ENCODE measurements around the gene PPTC7. TPM values are rescaled to one million over a fixed set of nuclear protein-coding genes. Genes with fewer than 3 reads are reported as not detected.
A peak's percentile ranks its signal among the peaks of the same experiment; 100 is the strongest.

Gene PPTC7
- total and polyA plus RNA-seq, 10 of the 15 experiments (the other 5 are each of a cell fraction or from before 2014, with no cell fraction given): 4.0 to 69.6 (median 12.3) TPM

GRCh38 chr12:110543965-110544364, 39.2 kb downstream of the PPTC7 start:
- ChIA-PET SMC1A (ENCODE audit: uncharacterized antibody, unreplicated experiment) (interaction anchor here (0.8 to 18.4 kb wide), 24 partner anchors 9 to 283 kb away, joined by 3 to 308 read pairs (median 6); partner anchors contain the start of genes ARPC3 and GPN3), CTCF (interaction anchor here (0.8 to 3.2 kb wide), 17 partner anchors 9 to 87 kb away, joined by 3 to 28 read pairs (median 6); partner anchors contain the start of genes FAM216A and GPN3), RAD21 (ENCODE audit: unreplicated experiment) (interaction anchor here (0.9 to 4.6 kb wide), 18 partner anchors 8 to 94 kb away, joined by 3 to 109 read pairs (median 8); partner anchors contain the start of genes ARPC3 and GPN3), POLR2A (interaction anchor here (0.7 to 4.7 kb wide), 15 partner anchors 11 to 150 kb away, joined by 3 to 55 read pairs (median 4); partner anchors contain the start of gene FAM216A)
- Histone ChIP-seq H3K36me3 (ENCODE audit: control insufficient read depth in 2 of 2, insufficient read depth in 2 of 2, low read length in 1 of 2) (peaks cover 3 to 40% of the 10 kb centered on the region in 2 experiments), H4K20me1 (ENCODE audit: control insufficient read depth, insufficient read depth) (peaks cover 4% of the 10 kb centered on the region), H3K9ac (ENCODE audit: control insufficient read depth, insufficient read depth, low read length) (peak overlapping the region; percentile 65; the same call in 1 of the 2 replicates), H3K27ac (ENCODE audit: control insufficient read depth, insufficient read depth) (peak overlapping the region; percentile 94), H3K27me3 (replicated peaks in 1 of 2; ENCODE audit: control insufficient read depth in 2 of 2, insufficient read depth in 2 of 2, low read length in 1 of 2) (no peaks in the 10 kb centered on the region), H3K4me1 (ENCODE audit: control insufficient read depth, insufficient read depth, low read length) (peaks cover 33% of the 10 kb centered on the region), H2AFZ (ENCODE audit: control insufficient read depth, low read depth, low read length) (no peak overlapping the region), H3K4me3 (no peak overlapping the region), H3K9me3 (replicated peaks; ENCODE audit: control insufficient read depth, insufficient read depth, low read length) (no peaks in the 10 kb centered on the region), H3K79me2 (ENCODE audit: control insufficient read depth, insufficient read depth, low read length) (peaks cover 69% of the 10 kb centered on the region), H3K4me2 (ENCODE audit: control insufficient read depth, insufficient read depth) (peak overlapping the region; percentile 75)
- no peak for DNase-seq (ENCODE audit: low read depth, low spot score)
- BruUV-seq (replicated peaks): TSS peak; percentile 17
- in situ Hi-C loops (cut with MboI): no loop called here
- 79% methylated on average over 4 of the region's 4 CpGs for WGBS (ENCODE audit: insufficient coverage, insufficient replicate concordance, low lambda C conversion rate, missing lambda C conversion rate)
- FAIRE-seq: no peak
- no peak for ATAC-seq
- no peak for TF ChIP-seq MLLT1 (IDR thresholded peaks at IDR 0.05)
- TF ChIP-seq HDAC2 (IDR thresholded peaks at IDR 0.05): no peak
- TF ChIP-seq RCOR1 (conservative IDR thresholded peaks at IDR 0.05; ENCODE audit: low read depth, low read length): no peak
- no peak for TF ChIP-seq ZNF274 (IDR thresholded peaks at IDR 0.05; ENCODE audit: insufficient read depth, insufficient read length)
- TF ChIP-seq SIN3A (IDR thresholded peaks at IDR 0.05; ENCODE audit: low read depth, low read length): no peak
- TF ChIP-seq USF2 (IDR thresholded peaks at IDR 0.05; ENCODE audit: borderline replicate concordance, low read depth, low read length): no peak
- no peak for TF ChIP-seq PAX8 (IDR thresholded peaks at IDR 0.05)
- intact Hi-C loops (cut with micrococcal nuclease; ENCODE audit: unreplicated experiment): no loop called here

All from GM12878 (cell line).